Body of pancreas (tissue), 4 donors: Measurements from ENCODE around the gene CFAP157. TPM values are rescaled to one million over a fixed set of nuclear protein-coding genes. Genes with fewer than 3 reads are reported as not detected.

Source experiments
- ATAC-seq: fragments of 150-250 bp; one replicate; pipeline ENCODE4 v1.9.1; 2016
- DNase-seq, 4 donors: peaks; one replicate each; pipeline ENCODE4 v3.0.0-alpha.2; 2019
- H3K27ac ChIP-seq, 4 donors: fragments of 200-600 bp; sonication (generic); 1 replicate in 3 of 4; 2 replicates in 1 of 4; pipeline versions ENCODE4 v1.5.1 to v1.6.1; 2016 to 2019; ENCODE audit warnings: mild to moderate bottlenecking in 1 of 4, mixed read lengths in 1 of 4, moderate library complexity in 1 of 4
- H3K27me3 ChIP-seq, 2 donors: fragments of 200-600 bp; sonication (generic); one replicate each; pipeline ENCODE4 v1.6.0; 2016; ENCODE audit warnings: mild to moderate bottlenecking in 1 of 2
- H3K36me3 ChIP-seq, 2 donors: fragments of 200-600 bp; sonication (generic); replicated peaks in 1 of 2; 2 replicates each; pipeline ENCODE4 v1.5.1; 2016; ENCODE audit warnings: low read depth in 2 of 2; ENCODE audit not compliant: insufficient read depth in 1 of 2
- H3K4me1 ChIP-seq: fragments of 200-600 bp; sonication (generic); one replicate; pipeline ENCODE4 v1.6.0; 2016
- H3K4me3 ChIP-seq, 2 donors: fragments of 200-600 bp; sonication (generic); 1 replicate in 1 of 2; 2 replicates in 1 of 2; pipeline ENCODE4 v1.5.1; 2016 to 2019
- H3K9me3 ChIP-seq, 3 donors: fragments of 200-600 bp; sonication (generic); 1 replicate in 2 of 3; 2 replicates in 1 of 3; pipeline ENCODE4 v1.5.1; 2016
- CTCF ChIP-seq, 7 experiments: fragments of 450-650 bp in 4 of 7; fragments of 200-600 bp in 3 of 7; sonication (generic) in 3 of 7; IDR thresholded peaks; one replicate each; pipeline ENCODE4 v1.5.1; 2016 to 2019; ENCODE audit warnings: antibody characterized with exemption in 7 of 7
- POLR2A ChIP-seq, 3 donors: fragments of 450-650 bp; IDR thresholded peaks; one replicate each; pipeline ENCODE4 v1.6.1; 2016; ENCODE audit warnings: antibody characterized with exemption in 3 of 3, mild to moderate bottlenecking in 2 of 3
- WGBS, 2 donors: methylation state at CpG; one replicate each; pipeline ENCODE4 v1.1.5; 2017; 5-methylcytosine and 5-hydroxymethylcytosine counted together
- intact Hi-C: fragments of 100-400 bp; cut with DNase I; formaldehyde crosslinking; loops from one replicate; pipeline ENCODE4 v1.15.1; 2023
- total RNA-seq, 2 donors: library from RNA; depleted of rRNA; stranded (reverse); fragments of >200 nt; gene quantifications; one replicate each; pipeline ENCODE4 v1.1.0, GENCODE V29; 2016

CFAP157 gene
- total RNA-seq, 2 donors from 2014 or later: 2.3 TPM

GRCh38 chr9:127720865-127721227 lies 14.1 kb downstream of the CFAP157 start:
- H3K9me3 ChIP-seq: no peaks in the 10 kb centered on the region
- H3K4me3 ChIP-seq: no peak overlapping the region
- peaks cover 6% of the 10 kb centered on the region for H3K4me1 ChIP-seq
- H3K27me3 ChIP-seq: no peaks in the 10 kb centered on the region
- intact Hi-C loops: no loop called here
- TF ChIP-seq CTCF (IDR thresholded peaks at IDR 0.05) (no peak), POLR2A (IDR thresholded peaks at IDR 0.05) (no peak)
- DNase-seq (no peak), ATAC-seq (no peak)
- H3K36me3 ChIP-seq: no peaks in the 10 kb centered on the region
- H3K27ac ChIP-seq: no peak overlapping the region

- DNase-seq: no peak
- peaks cover under 1% of the 10 kb centered on the region for H3K4me1 ChIP-seq
- no peaks in the 10 kb centered on the region for H3K36me3 ChIP-seq
- intact Hi-C loops: no loop called here
- H3K9me3 ChIP-seq: no peaks in the 10 kb centered on the region
- H3K4me3 ChIP-seq: no peak overlapping the region
- no peaks in the 10 kb centered on the region for H3K27me3 ChIP-seq
- no peak overlapping the region for H3K27ac ChIP-seq
- TF ChIP-seq POLR2A (IDR thresholded peaks at IDR 0.05) (no peak), CTCF (IDR thresholded peaks at IDR 0.05) (no peak)
- no peak for ATAC-seq
- WGBS, 2 donors: 67% methylated on average over 4 to 11 of the region's 11 CpGs
Measured at GRCh38 chr9:127721391-127721821, 14.6 kb downstream of the CFAP157 start.

GRCh38 chr9:127722055-127722745 lies 15.4 kb downstream of the CFAP157 start:
- Histone ChIP-seq H3K27me3 (no peaks in the 10 kb centered on the region), H3K4me3 (no peak overlapping the region), H3K27ac (no peak overlapping the region), H3K9me3 (no peaks in the 10 kb centered on the region), H3K36me3 (no peaks in the 10 kb centered on the region), H3K4me1 (no peaks in the 10 kb centered on the region)
- intact Hi-C loops: no loop called here
- no peak for ATAC-seq
- 63 to 65% methylated on average over 8 to 12 of the region's 12 CpGs for WGBS, 2 donors
- TF ChIP-seq CTCF (IDR thresholded peaks at IDR 0.05): no peak
- TF ChIP-seq POLR2A (IDR thresholded peaks at IDR 0.05): no peak
- DNase-seq: no peak

- H3K27ac ChIP-seq: no peak overlapping the region
- ATAC-seq: no peak
- intact Hi-C loops: no loop called here
Measured at GRCh38 chr9:127723013-127723412, 16.2 kb downstream of the CFAP157 start.

More at GRCh38 chr9:127723013-127723412, 16.2 kb downstream of the CFAP157 start:
- Histone ChIP-seq H3K36me3 (no peaks in the 10 kb centered on the region), H3K27me3 (no peaks in the 10 kb centered on the region), H3K4me1 (no peaks in the 10 kb centered on the region), H3K9me3 (no peaks in the 10 kb centered on the region), H3K4me3 (no peak overlapping the region)
- 95 to 96% methylated on average over 13 of the region's 13 CpGs for WGBS, 2 donors
- no peak for DNase-seq
- no peak for TF ChIP-seq CTCF (IDR thresholded peaks at IDR 0.05)
- no peak for TF ChIP-seq POLR2A (IDR thresholded peaks at IDR 0.05)
